Stimulated activated naive CD8-positive, alpha-beta T cell treated with anti-CD3 and anti-CD28 coated beads, Interleukin-15, Interleukin-2, amounts not matched to agents 100 ng/mL and 50 ng/mL, for 24 hours (primary cell): ENCODE measurements around the gene MOAP1.
A peak's percentile ranks its signal among the peaks of the same experiment; 100 is the strongest.
"Not testable (repeated sequence)": the region's sequence is repeated elsewhere in the genome, so short reads cannot be mapped to it uniquely, and the experiment has no call there.

Experiments
- H3K27ac Mint-ChIP-seq: one replicate; pipeline ENCODE4 v1.8.0; 2021; ENCODE audit warnings: mild to moderate bottlenecking, mixed read lengths
- H3K27me3 Mint-ChIP-seq: one replicate; pipeline ENCODE4 v1.8.0; 2021; ENCODE audit warnings: mixed read lengths
- H3K36me3 Mint-ChIP-seq: one replicate; pipeline ENCODE4 v1.8.0; 2021; ENCODE audit warnings: low read depth, mixed read lengths
- H3K4me1 Mint-ChIP-seq: one replicate; pipeline ENCODE4 v1.8.0; 2021; ENCODE audit warnings: low read depth, mixed read lengths
- H3K4me3 Mint-ChIP-seq: one replicate; pipeline ENCODE4 v1.8.0; 2021; ENCODE audit warnings: mild to moderate bottlenecking, mixed read lengths
- H3K9me3 Mint-ChIP-seq: one replicate; pipeline ENCODE4 v1.8.0; 2021; ENCODE audit warnings: mixed read lengths

The MOAP1 gene

GRCh38 chr14:93201155-93201704 lies 16.5 kb upstream of the MOAP1 start:
- no peaks in the 10 kb centered on the region for H3K27me3 Mint-ChIP-seq
- H3K4me3 Mint-ChIP-seq, result no peak overlapping the region
- H3K27ac Mint-ChIP-seq, result no peak overlapping the region
- no peaks in the 10 kb centered on the region for H3K9me3 Mint-ChIP-seq
- peaks cover 32% of the 10 kb centered on the region for H3K4me1 Mint-ChIP-seq
- H3K36me3 Mint-ChIP-seq, result peaks cover 38% of the 10 kb centered on the region

DNA sequence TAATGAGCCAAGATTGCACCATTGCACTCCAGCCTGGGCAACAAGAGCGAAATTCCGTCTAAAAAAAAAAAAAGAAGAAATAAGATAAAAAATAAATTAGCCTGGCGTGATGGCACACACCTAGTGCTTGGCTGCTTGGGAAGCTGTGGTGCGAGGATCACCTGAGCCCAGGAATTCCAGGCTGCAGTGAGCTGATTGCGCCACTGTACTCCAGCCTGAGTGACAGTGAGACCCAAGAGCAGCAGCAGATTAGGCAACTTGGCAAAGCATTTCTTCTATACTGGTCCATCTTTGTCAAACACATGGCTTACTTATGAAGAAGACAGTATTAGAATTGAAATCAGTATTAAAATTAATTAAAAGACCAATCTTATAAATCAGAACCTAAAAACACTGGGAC lies 15.9 kb upstream of the MOAP1 start:
- Mint-ChIP-seq H3K27me3 (no peaks in the 10 kb centered on the region), H3K4me3 (no peak overlapping the region), H3K4me1 (peaks cover 26% of the 10 kb centered on the region), H3K27ac (no peak overlapping the region), H3K9me3 (no peaks in the 10 kb centered on the region), H3K36me3 (peaks cover 38% of the 10 kb centered on the region)

DNA sequence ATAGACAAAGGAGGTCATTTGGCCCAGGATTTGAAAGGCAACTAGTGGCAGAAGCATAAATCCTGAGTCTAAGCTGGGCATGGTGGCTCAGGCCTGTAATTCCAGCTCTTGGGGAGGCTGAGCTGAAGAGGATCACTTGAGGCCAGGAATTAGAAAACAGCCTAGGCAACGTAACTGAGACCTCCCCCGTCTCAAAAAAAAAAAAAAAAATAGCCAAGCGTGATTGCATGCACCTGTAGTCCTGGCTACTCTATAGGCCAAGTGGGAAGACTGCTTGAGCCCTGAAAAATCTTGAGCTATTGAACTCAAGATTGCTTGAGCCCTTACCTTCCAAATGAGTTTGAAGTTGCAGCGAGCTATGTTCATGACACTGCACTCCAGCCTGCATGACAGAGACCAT lies 14.3 kb upstream of the MOAP1 start:
- Mint-ChIP-seq H3K36me3 (peaks cover 29% of the 10 kb centered on the region), H3K27ac (no peak overlapping the region), H3K27me3 (no peaks in the 10 kb centered on the region), H3K4me1 (peaks cover 12% of the 10 kb centered on the region), H3K9me3 (no peaks in the 10 kb centered on the region), H3K4me3 (no peak overlapping the region)

DNA sequence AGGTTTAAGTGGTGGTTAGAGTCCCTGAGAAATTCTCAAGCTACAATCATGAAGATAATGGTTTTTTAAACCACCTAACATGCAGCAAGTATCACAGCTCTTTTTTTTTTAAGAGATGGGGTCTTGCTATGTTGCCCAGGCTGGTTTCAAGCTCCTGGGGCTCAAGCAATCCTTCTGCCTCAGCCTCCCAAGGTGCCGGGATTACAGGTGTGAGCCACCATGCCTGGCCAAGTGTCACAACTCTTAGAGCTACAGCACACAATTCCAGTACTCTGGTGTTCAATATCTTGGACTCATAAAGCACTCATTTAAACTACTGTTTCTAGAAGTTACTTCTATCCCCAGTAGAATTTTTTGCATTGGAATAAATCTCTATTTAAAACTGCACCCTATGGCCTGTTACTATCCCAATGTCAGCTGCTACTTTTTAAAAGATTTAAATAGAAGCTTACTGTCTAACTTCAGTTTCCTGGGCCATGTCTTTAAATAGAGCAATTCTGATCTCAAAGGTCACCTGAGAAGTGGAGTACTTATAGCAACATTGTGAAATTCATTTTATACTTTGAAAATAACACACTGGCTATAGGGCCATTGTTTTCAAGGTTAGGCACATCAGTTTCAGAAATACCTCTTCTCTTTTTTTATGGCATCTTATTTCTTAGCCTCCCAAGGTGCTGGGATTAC lies 10.8 kb upstream of the MOAP1 start:
- Mint-ChIP-seq H3K27ac (no peak overlapping the region), H3K27me3 (no peaks in the 10 kb centered on the region), H3K4me1 (no peaks in the 10 kb centered on the region), H3K36me3 (peaks cover 28% of the 10 kb centered on the region), H3K9me3 (no peaks in the 10 kb centered on the region), H3K4me3 (no peak overlapping the region)

- Mint-ChIP-seq H3K36me3 (peaks cover 45% of the 10 kb centered on the region), H3K4me3 (no peak overlapping the region), H3K4me1 (peaks cover 40% of the 10 kb centered on the region), H3K27me3 (no peaks in the 10 kb centered on the region), H3K27ac (peak overlapping the region; percentile 80), H3K9me3 (no peaks in the 10 kb centered on the region)
Measured at GRCh38 chr14:93186956-93187355, 2.3 kb upstream of the MOAP1 start.

- Mint-ChIP-seq H3K4me3 (peak overlapping the region; percentile 76), H3K27me3 (no peaks in the 10 kb centered on the region), H3K27ac (peak overlapping the region; percentile 80), H3K36me3 (peaks cover 49% of the 10 kb centered on the region), H3K9me3 (no peaks in the 10 kb centered on the region), H3K4me1 (peaks cover 43% of the 10 kb centered on the region)
Measured at GRCh38 chr14:93186466-93186865, 1.8 kb upstream of the MOAP1 start.

GRCh38 chr14:93185349-93185720 lies 638 bp upstream of the MOAP1 start:
- Mint-ChIP-seq H3K27me3 (no peaks in the 10 kb centered on the region), H3K36me3 (peaks cover 44% of the 10 kb centered on the region), H3K27ac (peak overlapping the region; percentile 91), H3K4me3 (peak overlapping the region; percentile 94), H3K9me3 (no peaks in the 10 kb centered on the region), H3K4me1 (peaks cover 43% of the 10 kb centered on the region)

- peak overlapping the region; percentile 90 for H3K27ac Mint-ChIP-seq
- peaks cover 43% of the 10 kb centered on the region for H3K4me1 Mint-ChIP-seq
- H3K27me3 Mint-ChIP-seq, result no peaks in the 10 kb centered on the region
- no peaks in the 10 kb centered on the region for H3K9me3 Mint-ChIP-seq
- peaks cover 33% of the 10 kb centered on the region for H3K36me3 Mint-ChIP-seq
- peak overlapping the region; percentile 91 for H3K4me3 Mint-ChIP-seq
Measured at GRCh38 chr14:93183596-93184317, 940 bp downstream of the MOAP1 start.

DNA sequence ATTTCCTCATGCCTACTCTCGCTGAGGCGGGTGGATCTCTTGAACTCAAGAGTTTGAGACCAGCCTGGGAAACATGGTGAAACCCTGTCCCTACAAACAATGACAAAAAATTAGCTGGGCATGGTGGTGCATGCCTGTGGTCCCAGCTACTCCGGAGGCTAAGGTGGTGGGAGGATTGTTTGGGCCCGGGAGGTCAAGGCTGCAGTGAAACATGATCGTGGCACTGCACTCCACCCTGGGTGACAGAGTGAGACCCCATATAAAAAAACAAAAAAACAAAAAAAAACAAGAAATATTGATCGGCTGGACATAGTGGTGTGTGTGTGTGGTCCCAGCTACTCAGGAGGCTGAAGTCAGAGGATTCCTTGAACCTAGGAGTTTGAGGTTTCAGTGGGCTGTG lies 9.2 kb downstream of the MOAP1 start:
- Mint-ChIP-seq H3K27me3 (no peaks in the 10 kb centered on the region), H3K27ac (no peak overlapping the region), H3K36me3 (no peaks in the 10 kb centered on the region), H3K4me1 (no peaks in the 10 kb centered on the region), H3K4me3 (no peak overlapping the region), H3K9me3 (no peaks in the 10 kb centered on the region)

DNA sequence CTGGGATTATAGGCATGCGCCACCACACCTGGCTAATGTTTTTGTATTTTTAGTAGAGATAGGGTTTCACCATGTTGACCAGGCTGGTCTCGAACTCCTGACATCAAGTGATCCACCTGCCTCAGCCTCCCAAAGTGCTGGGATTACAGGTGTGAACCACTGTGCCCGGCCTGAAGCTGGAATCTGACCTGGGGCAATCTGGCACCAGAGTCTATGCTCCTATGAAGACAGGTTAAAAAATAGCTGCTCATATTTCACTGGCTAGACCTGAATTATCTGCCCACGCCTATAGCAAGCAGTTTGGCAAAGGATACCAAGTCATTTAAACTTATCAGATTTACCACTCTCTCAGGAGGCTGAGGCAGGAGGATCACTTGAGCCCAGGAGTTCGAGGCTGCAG lies 10.0 kb downstream of the MOAP1 start:
- not testable (repeated sequence) for H3K27me3 Mint-ChIP-seq, H3K4me1 Mint-ChIP-seq, H3K4me3 Mint-ChIP-seq, H3K27ac Mint-ChIP-seq, H3K9me3 Mint-ChIP-seq, H3K36me3 Mint-ChIP-seq

- H3K9me3 Mint-ChIP-seq, result no peaks in the 10 kb centered on the region
- H3K36me3 Mint-ChIP-seq, result no peaks in the 10 kb centered on the region
- no peak overlapping the region for H3K27ac Mint-ChIP-seq
- no peak overlapping the region for H3K4me3 Mint-ChIP-seq
- no peaks in the 10 kb centered on the region for H3K27me3 Mint-ChIP-seq
- no peaks in the 10 kb centered on the region for H3K4me1 Mint-ChIP-seq
Measured at GRCh38 chr14:93173943-93174395, 10.7 kb downstream of the MOAP1 start.

- Mint-ChIP-seq H3K4me3 (no peak overlapping the region), H3K27me3 (no peaks in the 10 kb centered on the region), H3K27ac (no peak overlapping the region), H3K9me3 (no peaks in the 10 kb centered on the region), H3K4me1 (no peaks in the 10 kb centered on the region), H3K36me3 (no peaks in the 10 kb centered on the region)
Measured at GRCh38 chr14:93171376-93171775, 13.3 kb downstream of the MOAP1 start.

GRCh38 chr14:93170141-93170540 lies 14.6 kb downstream of the MOAP1 start:
- H3K9me3 Mint-ChIP-seq, H3K4me3 Mint-ChIP-seq, H3K27me3 Mint-ChIP-seq, H3K27ac Mint-ChIP-seq, H3K36me3 Mint-ChIP-seq, H3K4me1 Mint-ChIP-seq: not testable (repeated sequence)

GRCh38 chr14:93169619-93170018 lies 15.1 kb downstream of the MOAP1 start:
- not testable (repeated sequence) for H3K4me1 Mint-ChIP-seq, H3K27ac Mint-ChIP-seq, H3K9me3 Mint-ChIP-seq, H3K4me3 Mint-ChIP-seq, H3K36me3 Mint-ChIP-seq, H3K27me3 Mint-ChIP-seq

GRCh38 chr14:93168610-93169009 lies 16.1 kb downstream of the MOAP1 start:
- not testable (repeated sequence) for H3K27ac Mint-ChIP-seq, H3K9me3 Mint-ChIP-seq, H3K36me3 Mint-ChIP-seq, H3K4me3 Mint-ChIP-seq, H3K4me1 Mint-ChIP-seq, H3K27me3 Mint-ChIP-seq
